CD4-positive, alpha-beta T cell treated with Interleukin-12 subunit alpha and Interleukin-12 subunit beta, for 1 hour (primary cell): ENCODE data around the gene KRT33A.

ENCODE experiments used
- DNase-seq: peaks from one replicate; pipeline ENCODE4 v3.0.0-alpha.2; 2020

The KRT33A gene

GRCh38 chr17:41327411-41328120 is 23.1 kb downstream of the KRT33A start:
- DNase-seq = no peak

- DNase-seq = peak; percentile 52
Measured at GRCh38 chr17:41326173-41327145, 24.2 kb downstream of the KRT33A start.

GRCh38 chr17:41325611-41326010 is 25.0 kb downstream of the KRT33A start:
- DNase-seq = no peak

- DNase-seq = no peak
Measured at GRCh38 chr17:41325126-41325525, 25.5 kb downstream of the KRT33A start.

- DNase-seq = peak; percentile 32
Measured at GRCh38 chr17:41324180-41325075, 26.2 kb downstream of the KRT33A start.

GRCh38 chr17:41322903-41323895 is 27.4 kb downstream of the KRT33A start:
- DNase-seq = no peak

GRCh38 chr17:41322094-41322902 is 28.3 kb downstream of the KRT33A start:
- peak; percentile 61 for DNase-seq

- no peak for DNase-seq
Measured at GRCh38 chr17:41318231-41318630, 32.4 kb downstream of the KRT33A start.

GRCh38 chr17:41315814-41316445 is 34.7 kb downstream of the KRT33A start:
- DNase-seq = no peak

- no peak for DNase-seq
Measured at GRCh38 chr17:41315204-41315794, 35.3 kb downstream of the KRT33A start, which contains the start of gene KRTAP17-1. Gene KRTAP17-1 (minus strand): TSS chr17:41315710. CDS start chr17:41315650, 60 bp downstream.

- DNase-seq = no peak
Measured at GRCh38 chr17:41311111-41311510, 39.5 kb downstream of the KRT33A start.

- DNase-seq = peak; percentile 47
Measured at GRCh38 chr17:41308918-41309359, 41.7 kb downstream of the KRT33A start, which contains the start of gene KRTAP16-1. Gene KRTAP16-1 (minus strand): TSS chr17:41309309. CDS start chr17:41309253, 56 bp downstream.

- DNase-seq = peak; percentile 87
Measured at GRCh38 chr17:41308251-41308917, 42.2 kb downstream of the KRT33A start.

- no peak for DNase-seq
Measured at GRCh38 chr17:41307647-41308046, 43.0 kb downstream of the KRT33A start.

- DNase-seq = no peak
Measured at GRCh38 chr17:41304091-41304490, 46.5 kb downstream of the KRT33A start.

GRCh38 chr17:41302981-41303380 is 47.6 kb downstream of the KRT33A start:
- DNase-seq = no peak

- no peak for DNase-seq
Measured at GRCh38 chr17:41301916-41302901, 48.4 kb downstream of the KRT33A start, which contains the start of gene KRTAP29-1. Gene KRTAP29-1 (minus strand): TSS chr17:41302851. CDS start chr17:41302851, 0 bp downstream.
